Stimulated activated CD8-positive, alpha-beta memory T cell treated with anti-CD3 and anti-CD28 coated beads, Interleukin-7, amount 100 ng/mL, for 24 hours (primary cell): ENCODE data around the gene ASL.
A peak's percentile ranks its signal among the peaks of the same experiment; 100 is the strongest.
"Not testable (repeated sequence)": the region's sequence is repeated elsewhere in the genome, so short reads cannot be mapped to it uniquely, and the experiment has no call there.

Source experiments
- DNase-seq: peaks from one replicate; pipeline ENCODE4 v3.0.0-alpha.2; 2020; ENCODE audit warnings: low read depth

Gene ASL

GRCh38 chr7:66076462-66077329 is 1.1 kb downstream of the ASL start:
- DNase-seq: no peak

GRCh38 chr7:66078067-66078466 is 2.4 kb downstream of the ASL start:
- no peak for DNase-seq

GRCh38 chr7:66082083-66082482 is 6.5 kb downstream of the ASL start:
- DNase-seq: no peak

- no peak for DNase-seq
Measured at GRCh38 chr7:66082886-66083415, 7.3 kb downstream of the ASL start.

GRCh38 chr7:66083677-66084076 is 8.1 kb downstream of the ASL start:
- DNase-seq: no peak

- no peak for DNase-seq
Measured at GRCh38 chr7:66088861-66089838, 13.5 kb downstream of the ASL start.

- DNase-seq: no peak
Measured at GRCh38 chr7:66092654-66093053, 17.0 kb downstream of the ASL start.

- DNase-seq: no peak
Measured at GRCh38 chr7:66095010-66095409, 19.4 kb downstream of the ASL start.

GRCh38 chr7:66099232-66099550 is 23.6 kb downstream of the ASL start:
- DNase-seq: no peak

- DNase-seq: no peak
Measured at GRCh38 chr7:66099551-66100407, 24.2 kb downstream of the ASL start.

GRCh38 chr7:66100408-66101050 is 24.9 kb downstream of the ASL start:
- DNase-seq: no peak

GRCh38 chr7:66102168-66102567 is 26.5 kb downstream of the ASL start:
- DNase-seq: not testable (repeated sequence)

GRCh38 chr7:66103994-66104393 is 28.4 kb downstream of the ASL start:
- DNase-seq: not testable (repeated sequence)

GRCh38 chr7:66105263-66105748 is 29.7 kb downstream of the ASL start:
- DNase-seq: no peak

- DNase-seq: not testable (repeated sequence)
Measured at GRCh38 chr7:66108410-66108809, 32.8 kb downstream of the ASL start.

GRCh38 chr7:66110856-66111255 is 35.2 kb downstream of the ASL start:
- no peak for DNase-seq

GRCh38 chr7:66114743-66115649 is 39.4 kb downstream of the ASL start, which contains the start of gene CRCP:
Gene CRCP (plus strand): TSS chr7:66114847. CDS start chr7:66114963, 116 bp downstream.
- DNase-seq: peak; percentile 75

- not testable (repeated sequence) for DNase-seq
Measured at GRCh38 chr7:66116680-66117420, 41.2 kb downstream of the ASL start.

GRCh38 chr7:66118603-66119002 is 43.0 kb downstream of the ASL start:
- DNase-seq: no peak
